Upper lobe of left lung (tissue), 6 donors: Measurements from ENCODE around the gene LENG9. TPM values are rescaled to one million over a fixed set of nuclear protein-coding genes. Genes with fewer than 3 reads are reported as not detected.
A peak's percentile ranks its signal among the peaks of the same experiment; 100 is the strongest.

Experiments
- ATAC-seq, 2 donors: fragments of 200-7000 bp; cut with Tn5 transposase; one replicate each; pipeline ENCODE4 v1.9.1; 2022; ENCODE audit warnings: mild to moderate bottlenecking in 2 of 2, moderate library complexity in 2 of 2; ENCODE audit not compliant: low FRiP score in 2 of 2
- DNase-seq, 2 donors: peaks; one replicate each; pipeline ENCODE4 v3.0.0-alpha.2; 2019 to 2020
- H3K27ac ChIP-seq, 4 donors: fragments of 200-600 bp; sonication (generic); one replicate each; pipeline ENCODE4 v1.5.1; 2016 to 2019
- H3K27me3 ChIP-seq, 4 donors: fragments of 200-600 bp; sonication (generic); one replicate each; pipeline ENCODE4 v1.5.1; 2017 to 2019
- H3K36me3 ChIP-seq, 4 donors: fragments of 200-600 bp; sonication (generic); one replicate each; pipeline ENCODE4 v1.5.1; 2016 to 2019
- H3K4me1 ChIP-seq, 4 donors: fragments of 200-600 bp; sonication (generic); one replicate each; pipeline ENCODE4 v1.5.1; 2018 to 2019
- H3K4me3 ChIP-seq, 4 donors: fragments of 200-600 bp; sonication (generic); one replicate each; pipeline ENCODE4 v1.5.1; 2017 to 2019; ENCODE audit warnings: mild to moderate bottlenecking in 2 of 4, moderate library complexity in 1 of 4
- H3K9me3 ChIP-seq, 4 donors: fragments of 200-600 bp; sonication (generic); one replicate each; pipeline ENCODE4 v1.5.1; 2018 to 2019
- EP300 ChIP-seq, 4 donors: sonication (generic); formaldehyde crosslinking; IDR thresholded peaks; one replicate each; pipeline ENCODE4 v1.5.1; 2017; ENCODE audit warnings: antibody characterized with exemption in 4 of 4, control low read depth in 2 of 4
- POLR2A ChIP-seq, 4 donors: fragments of 450-650 bp; IDR thresholded peaks; one replicate each; pipeline ENCODE4 v1.5.1; 2016 to 2017; ENCODE audit warnings: antibody characterized with exemption in 4 of 4, mild to moderate bottlenecking in 2 of 4
- POLR2AphosphoS5 ChIP-seq, 2 donors: sonication (generic); formaldehyde crosslinking; IDR thresholded peaks; one replicate each; pipeline ENCODE4 v1.5.1; 2017; ENCODE audit warnings: antibody characterized with exemption in 2 of 2
- WGBS, 2 donors: methylation state at CpG; one replicate each; pipeline ENCODE4 v1.1.5; 2017 to 2018; 5-methylcytosine and 5-hydroxymethylcytosine counted together
- total RNA-seq, 6 donors: library from RNA; depleted of rRNA in 4 of 6; stranded (reverse); fragments of >200 nt in 4 of 6; gene quantifications; one replicate each; pipeline versions ENCODE4 v1.1.0 to v1.2.1, GENCODE V29; 2016 to 2021
- TF ChIP-seq, protein P1 (sequence below), 6 experiments: fragments of 450-650 bp in 4 of 6; fragments of 200-600 bp in 2 of 6; sonication (generic) in 2 of 6; IDR thresholded peaks; one replicate each; pipeline ENCODE4 v1.5.1; 2016 to 2019; ENCODE audit warnings: antibody characterized with exemption in 6 of 6
- donor health status: DM: no; HTN: no; CAD: no; lungs with moderate emphysema.
- donor health status: DM: no; HTN: yes; CAD: no; lungs with severe emphysema.

LENG9 gene
- total RNA-seq, 6 donors from 2014 or later: 3.3 to 12.6 (median 9.1) TPM

DNA sequence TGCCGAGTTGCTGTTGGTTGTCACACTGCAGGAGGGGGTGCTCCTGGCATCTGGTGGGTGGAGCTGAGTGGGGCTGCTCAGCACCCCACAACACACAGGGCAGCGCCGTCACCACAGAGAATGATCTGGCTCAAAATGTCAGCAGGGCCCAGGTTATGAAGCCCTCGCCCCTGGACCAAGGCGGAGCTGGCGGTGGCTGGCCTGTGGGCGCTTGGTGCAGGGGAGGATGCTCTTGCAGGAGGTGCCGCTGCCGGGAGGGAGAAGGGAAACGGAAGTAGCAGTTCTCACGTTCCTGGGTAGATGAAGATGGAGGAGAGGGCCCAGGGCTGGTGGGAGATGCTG lies 28.7 kb downstream of the LENG9 start:
- H3K4me1 ChIP-seq: peaks cover 17 to 42% (median 24%) of the 10 kb centered on the region in 4 donors
- H3K27me3 ChIP-seq: peaks cover 0 to 9% (median 2%) of the 10 kb centered on the region in 4 donors
- H3K36me3 ChIP-seq: peaks cover 0 to 6% (median 0%) of the 10 kb centered on the region in 4 donors
- H3K4me3 ChIP-seq: no peak overlapping the region
- H3K9me3 ChIP-seq: no peaks in the 10 kb centered on the region
- no peak for TF ChIP-seq POLR2A (IDR thresholded peaks at IDR 0.05)
- no peak for TF ChIP-seq POLR2AphosphoS5 (IDR thresholded peaks at IDR 0.05)
- TF ChIP-seq, protein P1, sequence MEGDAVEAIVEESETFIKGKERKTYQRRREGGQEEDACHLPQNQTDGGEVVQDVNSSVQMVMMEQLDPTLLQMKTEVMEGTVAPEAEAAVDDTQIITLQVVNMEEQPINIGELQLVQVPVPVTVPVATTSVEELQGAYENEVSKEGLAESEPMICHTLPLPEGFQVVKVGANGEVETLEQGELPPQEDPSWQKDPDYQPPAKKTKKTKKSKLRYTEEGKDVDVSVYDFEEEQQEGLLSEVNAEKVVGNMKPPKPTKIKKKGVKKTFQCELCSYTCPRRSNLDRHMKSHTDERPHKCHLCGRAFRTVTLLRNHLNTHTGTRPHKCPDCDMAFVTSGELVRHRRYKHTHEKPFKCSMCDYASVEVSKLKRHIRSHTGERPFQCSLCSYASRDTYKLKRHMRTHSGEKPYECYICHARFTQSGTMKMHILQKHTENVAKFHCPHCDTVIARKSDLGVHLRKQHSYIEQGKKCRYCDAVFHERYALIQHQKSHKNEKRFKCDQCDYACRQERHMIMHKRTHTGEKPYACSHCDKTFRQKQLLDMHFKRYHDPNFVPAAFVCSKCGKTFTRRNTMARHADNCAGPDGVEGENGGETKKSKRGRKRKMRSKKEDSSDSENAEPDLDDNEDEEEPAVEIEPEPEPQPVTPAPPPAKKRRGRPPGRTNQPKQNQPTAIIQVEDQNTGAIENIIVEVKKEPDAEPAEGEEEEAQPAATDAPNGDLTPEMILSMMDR (IDR thresholded peaks at IDR 0.05): no peak
- TF ChIP-seq EP300 (IDR thresholded peaks at IDR 0.05): no peak
- WGBS, 2 donors: 27 to 73% methylated on average over 8 to 11 of the region's 11 CpGs
- no peak overlapping the region for H3K27ac ChIP-seq
- DNase-seq (peak in 1 of 2 donors; percentile 58), ATAC-seq (no peak)

DNA sequence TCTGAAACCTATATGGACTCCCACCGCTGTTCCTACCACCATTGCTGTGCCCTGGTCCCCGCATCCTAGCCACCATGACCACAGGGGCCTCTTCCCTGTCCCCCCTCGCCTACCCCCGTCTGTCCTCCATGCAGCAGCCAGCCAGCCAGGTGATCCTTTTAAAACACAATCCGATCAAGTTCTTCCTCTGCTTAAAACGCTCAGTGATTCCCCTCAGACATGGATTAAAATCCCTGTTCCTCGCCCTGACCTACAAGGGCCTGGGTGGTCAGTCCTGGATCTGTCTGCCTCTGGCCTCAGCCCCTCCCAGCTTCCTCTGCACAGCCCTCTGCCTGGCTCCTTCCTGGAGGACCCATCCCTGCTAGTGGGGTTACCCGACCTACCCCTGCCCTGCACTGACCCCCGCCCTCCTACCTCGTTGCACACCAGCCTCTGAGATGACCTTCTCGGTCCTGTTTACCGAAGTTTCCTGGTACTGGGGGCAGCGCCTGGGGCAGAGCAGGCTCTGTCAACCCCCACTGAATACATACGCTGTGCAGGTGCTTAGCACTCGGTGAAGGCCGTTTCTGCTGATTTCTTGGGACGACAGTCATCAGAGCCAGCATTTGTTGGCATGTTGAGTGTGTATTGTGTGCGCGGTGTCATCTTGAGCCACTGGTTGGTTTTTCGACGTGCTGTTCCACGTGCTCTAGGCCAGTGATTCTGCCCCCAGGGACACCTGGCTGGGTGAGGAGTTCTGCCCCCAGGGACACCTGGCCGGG lies 29.3 kb downstream of the LENG9 start:
- no peak overlapping the region for H3K27ac ChIP-seq
- peaks cover 17 to 42% (median 24%) of the 10 kb centered on the region in 4 donors for H3K4me1 ChIP-seq
- no peak for DNase-seq
- H3K27me3 ChIP-seq: peaks cover 0 to 13% (median 5%) of the 10 kb centered on the region in 4 donors
- H3K9me3 ChIP-seq: no peaks in the 10 kb centered on the region
- ATAC-seq: no peak
- peaks cover 0 to 6% (median 0%) of the 10 kb centered on the region in 4 donors for H3K36me3 ChIP-seq
- H3K4me3 ChIP-seq: no peak overlapping the region
- TF ChIP-seq, protein P1 (IDR thresholded peaks at IDR 0.05): no peak
- TF ChIP-seq POLR2AphosphoS5 (IDR thresholded peaks at IDR 0.05) (no peak), POLR2A (IDR thresholded peaks at IDR 0.05) (no peak), EP300 (IDR thresholded peaks at IDR 0.05) (no peak)
- WGBS, 2 donors: 60 to 84% methylated on average over 9 to 23 of the region's 23 CpGs

DNA sequence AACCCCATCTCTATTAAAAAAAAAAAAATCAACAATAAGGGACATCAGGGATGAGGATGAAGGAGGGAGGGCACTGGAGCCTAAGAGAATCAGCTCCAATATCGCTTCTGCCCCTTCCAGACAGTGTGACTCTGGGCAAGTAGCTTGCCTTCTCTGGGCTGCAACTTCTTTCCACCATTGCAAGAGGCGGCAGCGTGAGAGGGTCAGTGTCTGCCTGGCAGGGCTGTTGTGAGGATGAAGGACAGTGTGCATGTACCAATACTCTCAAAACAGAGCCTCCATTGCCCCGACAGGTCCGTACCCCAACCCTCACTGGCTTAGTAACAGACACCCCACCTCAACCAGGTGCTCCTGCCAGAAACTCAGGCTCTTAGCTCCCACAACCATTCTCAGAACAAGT lies 29.9 kb downstream of the LENG9 start:
- 95 to 96% methylated on average over 5 of the region's 5 CpGs for WGBS, 2 donors
- Histone ChIP-seq H3K36me3 (peaks cover 0 to under 1% (median 0%) of the 10 kb centered on the region in 4 donors), H3K4me3 (no peak overlapping the region), H3K4me1 (peaks cover 17 to 42% (median 24%) of the 10 kb centered on the region in 4 donors), H3K9me3 (no peaks in the 10 kb centered on the region), H3K27me3 (peaks cover 0 to 16% (median 7%) of the 10 kb centered on the region in 4 donors), H3K27ac (no peak overlapping the region)
- TF ChIP-seq POLR2A (IDR thresholded peaks at IDR 0.05) (no peak), POLR2AphosphoS5 (IDR thresholded peaks at IDR 0.05) (no peak), EP300 (IDR thresholded peaks at IDR 0.05) (no peak)
- TF ChIP-seq, protein P1 (IDR thresholded peaks at IDR 0.05): no peak
- ATAC-seq (no peak), DNase-seq (no peak)

DNA sequence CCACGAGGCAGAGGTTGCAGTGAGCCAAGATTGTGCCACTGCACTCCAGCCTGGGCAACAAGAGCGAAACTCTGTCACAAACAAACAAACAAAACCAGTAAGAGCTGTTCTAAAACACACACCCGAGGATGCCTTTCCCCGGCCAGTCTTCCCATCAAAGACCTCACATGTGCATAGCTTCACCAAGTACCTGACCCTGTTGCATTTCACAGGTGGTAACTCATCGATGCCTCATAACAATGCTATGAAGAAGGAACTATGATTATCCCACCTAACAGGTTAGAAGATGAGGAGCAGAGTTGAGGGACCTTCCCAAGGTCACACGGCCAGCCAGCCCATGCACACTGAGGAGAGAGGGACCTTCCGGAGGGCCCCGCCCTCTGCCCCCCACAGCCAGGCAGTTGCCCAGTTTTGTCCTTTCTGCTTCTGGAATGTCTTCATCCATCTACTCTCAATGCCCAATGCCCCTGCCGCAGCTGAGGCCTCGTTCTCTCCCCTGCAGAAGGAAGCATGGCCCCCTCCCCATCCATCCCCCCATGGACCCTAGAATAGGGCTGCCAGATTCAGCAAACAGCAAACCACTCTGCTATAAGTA lies 31.3 kb downstream of the LENG9 start:
- WGBS, 2 donors: 69 to 71% methylated on average over 10 of the region's 10 CpGs
- no peaks in the 10 kb centered on the region for H3K9me3 ChIP-seq
- H3K4me1 ChIP-seq: peaks cover 17 to 42% (median 24%) of the 10 kb centered on the region in 4 donors
- H3K4me3 ChIP-seq: no peak overlapping the region
- no peak overlapping the region for H3K27ac ChIP-seq
- ATAC-seq (no peak), DNase-seq (no peak)
- H3K27me3 ChIP-seq: peaks cover 0 to 19% (median 7%) of the 10 kb centered on the region in 4 donors
- no peak for TF ChIP-seq POLR2A (IDR thresholded peaks at IDR 0.05)
- no peaks in the 10 kb centered on the region for H3K36me3 ChIP-seq

DNA sequence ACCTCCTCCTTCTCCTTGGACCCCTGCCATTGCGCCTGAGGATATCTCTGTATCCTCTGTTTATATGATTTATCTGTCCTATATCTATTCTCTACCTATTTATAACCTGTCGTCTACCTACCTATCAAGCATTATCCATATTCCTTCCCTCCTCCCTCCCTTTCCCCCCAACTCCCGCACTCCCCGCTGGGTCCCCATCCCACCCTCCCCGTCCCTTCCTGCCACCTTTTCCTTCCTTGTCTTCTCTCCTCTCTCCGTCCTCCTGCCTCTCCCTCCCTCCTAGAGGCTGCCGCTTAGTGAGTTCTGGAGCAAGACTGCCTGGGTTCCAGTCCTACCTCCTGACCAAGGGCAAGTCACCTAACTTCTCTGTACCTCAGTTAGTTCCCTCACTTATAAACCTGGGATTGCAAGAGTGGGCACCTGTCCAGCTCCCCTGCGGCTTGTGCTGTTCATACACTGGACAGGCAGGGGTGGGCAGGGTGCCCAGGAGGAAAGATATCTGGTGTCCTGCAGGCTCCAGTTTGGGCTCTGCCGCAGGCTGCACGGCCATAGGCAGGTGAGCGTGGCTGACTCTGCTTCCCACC lies 32.2 kb downstream of the LENG9 start:
- 29 to 42% methylated on average over 10 to 11 of the region's 11 CpGs for WGBS, 2 donors
- DNase-seq (peak in 1 of 2 donors; percentile 77), ATAC-seq (no peak)
- Histone ChIP-seq H3K27ac (no peak overlapping the region), H3K36me3 (no peaks in the 10 kb centered on the region), H3K27me3 (peaks cover 0 to 19% (median 7%) of the 10 kb centered on the region in 4 donors), H3K4me3 (no peak overlapping the region), H3K9me3 (no peaks in the 10 kb centered on the region), H3K4me1 (peaks cover 17 to 41% (median 24%) of the 10 kb centered on the region in 4 donors)
- TF ChIP-seq POLR2A (IDR thresholded peaks at IDR 0.05) (no peak), EP300 (IDR thresholded peaks at IDR 0.05) (no peak), POLR2AphosphoS5 (IDR thresholded peaks at IDR 0.05) (no peak)
- TF ChIP-seq, protein P1 (IDR thresholded peaks at IDR 0.05): no peak
